GM21526 (cell line): ENCODE data around the gene ELK3.

ENCODE experiments used
- ATAC-seq: cut with Tn5 transposase; IDR thresholded peaks from one replicate; pipeline ENCODE4 v1.9.1; 2021; ENCODE audit warnings: moderate library complexity; ENCODE audit not compliant: unreplicated experiment, low FRiP score

Gene ELK3

DNA sequence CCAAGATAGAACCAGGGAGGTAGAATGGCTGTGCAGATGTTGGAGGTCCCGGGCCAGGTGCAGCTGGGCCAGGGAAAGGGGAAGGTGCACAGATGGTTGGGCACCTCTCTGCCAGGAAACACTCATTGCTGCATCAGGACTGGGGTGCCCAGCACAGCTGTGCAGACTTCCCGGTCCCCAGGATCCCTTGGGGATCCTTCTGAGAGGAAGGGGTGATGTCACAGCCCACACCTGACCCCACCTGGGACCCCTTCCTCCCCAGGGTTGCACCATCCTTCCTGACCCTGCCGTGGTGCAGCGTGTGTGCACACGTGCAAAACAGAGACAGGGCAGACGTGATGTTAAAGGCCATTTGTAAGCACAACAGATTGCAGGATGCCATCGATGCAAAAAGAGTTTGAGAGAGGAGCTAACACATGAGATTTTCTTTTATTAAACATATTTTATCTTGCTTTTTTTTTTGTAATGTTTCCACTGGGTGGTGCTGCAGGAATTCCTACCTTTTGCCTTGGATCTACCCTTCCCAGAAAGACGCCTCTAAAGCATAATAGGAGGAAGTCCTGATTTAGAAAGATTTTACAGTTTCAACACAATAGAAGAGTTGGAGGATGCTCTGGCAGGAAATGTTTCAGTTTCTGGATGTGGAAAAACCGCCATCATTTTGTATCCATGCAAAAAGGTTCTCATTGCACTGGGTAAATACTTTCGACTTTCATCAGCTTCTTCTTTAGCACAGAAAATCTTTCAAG lies 14.8 kb downstream of the ELK3 start:
- ATAC-seq = no peak

- ATAC-seq = no peak
Measured at GRCh38 chr12:96210376-96211055, 16.3 kb downstream of the ELK3 start.

DNA sequence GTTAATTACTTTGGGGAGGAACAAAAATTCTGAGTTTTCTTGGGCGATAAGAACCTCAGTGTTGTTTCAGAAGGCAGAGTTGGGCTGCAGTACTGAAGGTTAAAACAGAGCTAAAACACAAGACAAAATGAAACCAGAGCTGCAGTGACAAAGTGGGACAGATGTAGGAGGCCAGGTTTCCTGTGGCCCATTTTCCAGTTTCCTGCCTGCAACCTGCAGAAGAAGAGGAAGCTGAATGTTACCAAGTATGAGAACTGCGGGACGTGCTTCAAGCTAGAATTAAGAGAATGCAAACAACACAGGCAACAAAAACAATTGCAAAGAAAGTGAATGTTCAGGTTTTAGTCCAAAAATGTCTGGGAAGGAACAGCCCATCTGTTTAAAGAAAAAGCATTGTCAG lies 17.8 kb downstream of the ELK3 start:
- ATAC-seq = no peak

DNA sequence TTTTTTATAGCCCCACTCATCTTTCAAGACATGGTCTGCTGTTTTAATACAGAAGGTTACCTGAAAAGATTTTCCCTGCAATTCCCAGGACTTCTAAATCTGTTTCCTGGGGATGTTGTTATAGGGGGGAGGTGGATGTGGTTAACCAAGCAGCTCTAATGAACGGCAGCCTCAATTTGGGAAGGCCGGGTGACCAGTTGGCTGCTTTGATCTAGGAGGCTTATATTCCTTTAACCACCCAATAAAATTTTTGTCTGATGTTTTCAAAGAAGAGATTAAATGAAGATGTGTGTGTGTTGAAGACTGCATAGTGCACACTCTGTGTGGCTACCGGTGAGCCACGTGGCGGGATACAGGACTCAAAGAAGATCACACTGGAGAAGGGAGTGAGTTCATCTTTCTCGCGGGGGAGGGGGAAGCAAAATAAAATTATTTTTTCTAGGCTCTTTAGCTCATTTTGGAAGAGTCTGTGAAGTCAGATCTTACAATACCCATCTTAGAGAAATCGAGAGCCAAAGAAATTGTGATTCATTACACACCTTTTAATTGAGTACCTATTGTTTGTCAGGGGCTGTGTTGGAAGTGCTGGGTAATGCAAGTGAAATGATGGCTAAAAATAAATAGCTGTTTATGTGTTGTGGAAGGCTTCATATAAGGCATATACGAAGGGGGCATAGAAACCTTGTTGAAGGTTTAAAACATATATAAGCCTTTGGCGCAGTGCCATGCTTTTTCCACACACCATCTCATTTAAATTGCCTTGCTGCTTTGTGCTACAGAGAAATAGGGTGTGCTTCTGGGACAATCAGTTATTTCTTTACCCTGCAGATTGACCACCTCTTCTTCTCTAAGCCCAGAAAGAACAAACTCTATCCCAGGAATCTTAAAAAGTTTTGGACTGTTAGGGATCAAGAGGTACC lies 18.5 kb downstream of the ELK3 start:
- ATAC-seq = no peak

GRCh38 chr12:96213869-96214268 lies 19.7 kb downstream of the ELK3 start:
- no peak for ATAC-seq

GRCh38 chr12:96215919-96216273 lies 21.7 kb downstream of the ELK3 start:
- ATAC-seq = no peak

- ATAC-seq = no peak
Measured at GRCh38 chr12:96218989-96219678, 25.0 kb downstream of the ELK3 start.

- ATAC-seq = no peak
Measured at GRCh38 chr12:96219700-96220206, 25.6 kb downstream of the ELK3 start.

DNA sequence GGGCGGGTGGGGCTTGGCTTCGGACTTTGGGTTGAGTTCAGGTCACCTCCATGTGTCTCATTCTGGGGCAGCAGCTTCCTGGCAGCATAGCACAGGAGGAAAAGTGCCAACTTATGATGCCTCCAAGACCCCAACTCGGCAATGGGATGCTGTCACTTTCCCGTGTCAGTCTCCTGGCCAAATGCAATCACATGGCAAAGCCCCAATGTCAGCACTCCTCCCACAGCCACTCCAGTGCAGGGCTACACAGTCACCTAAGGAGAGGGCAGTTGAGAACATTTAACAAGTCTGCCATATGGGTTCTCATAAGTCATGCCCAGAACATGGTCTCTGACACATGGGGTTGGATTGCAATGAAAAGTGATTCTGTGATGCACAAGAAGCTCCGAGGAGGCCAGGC lies 26.7 kb downstream of the ELK3 start:
- no peak for ATAC-seq

GRCh38 chr12:96221391-96221790 lies 27.2 kb downstream of the ELK3 start:
- ATAC-seq = no peak

- ATAC-seq = no peak
Measured at GRCh38 chr12:96223411-96224218, 29.4 kb downstream of the ELK3 start.

DNA sequence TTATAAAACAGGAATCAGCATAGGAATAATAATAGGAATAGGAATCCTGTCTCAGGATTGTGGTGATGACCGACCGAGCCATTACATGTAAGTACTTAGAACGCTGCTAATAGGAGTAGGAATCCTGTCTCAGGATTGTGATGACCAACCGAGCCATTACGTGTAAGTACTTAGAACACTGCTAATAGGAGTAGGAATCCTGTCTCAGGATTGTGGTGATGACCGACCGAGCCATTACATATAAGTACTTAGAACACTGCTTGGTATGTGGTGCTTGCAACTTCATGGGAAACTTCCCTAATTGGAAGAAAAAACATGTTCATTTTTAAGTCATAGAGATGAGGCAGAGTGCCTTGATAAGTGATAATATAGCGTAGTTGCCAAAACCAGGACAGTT lies 30.0 kb downstream of the ELK3 start:
- ATAC-seq = no peak

GRCh38 chr12:96225044-96225855 lies 31.1 kb downstream of the ELK3 start:
- no peak for ATAC-seq

DNA sequence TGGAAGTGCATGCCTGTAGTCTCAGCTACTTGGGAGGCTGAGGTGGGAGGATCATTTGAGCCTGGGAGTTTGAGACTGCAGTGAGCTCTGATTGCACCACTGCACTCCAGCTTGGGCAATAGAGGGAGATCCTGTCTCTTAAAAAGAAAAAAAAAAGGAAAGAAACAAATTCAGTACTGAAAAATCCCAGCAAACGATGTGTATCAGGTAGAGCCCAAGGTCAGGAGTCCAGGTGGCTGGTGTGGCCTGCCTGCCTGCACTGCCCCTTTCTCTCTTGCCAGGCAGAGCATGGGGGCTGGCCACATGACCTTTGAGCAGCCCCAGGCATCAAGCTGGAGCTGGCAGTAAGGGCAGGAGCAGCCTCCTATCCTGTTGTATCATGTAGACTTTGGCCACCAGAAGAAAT lies 31.8 kb downstream of the ELK3 start:
- ATAC-seq = no peak

GRCh38 chr12:96226401-96226800 lies 32.2 kb downstream of the ELK3 start:
- ATAC-seq = no peak

GRCh38 chr12:96226801-96227348 lies 32.7 kb downstream of the ELK3 start:
- ATAC-seq = no peak

DNA sequence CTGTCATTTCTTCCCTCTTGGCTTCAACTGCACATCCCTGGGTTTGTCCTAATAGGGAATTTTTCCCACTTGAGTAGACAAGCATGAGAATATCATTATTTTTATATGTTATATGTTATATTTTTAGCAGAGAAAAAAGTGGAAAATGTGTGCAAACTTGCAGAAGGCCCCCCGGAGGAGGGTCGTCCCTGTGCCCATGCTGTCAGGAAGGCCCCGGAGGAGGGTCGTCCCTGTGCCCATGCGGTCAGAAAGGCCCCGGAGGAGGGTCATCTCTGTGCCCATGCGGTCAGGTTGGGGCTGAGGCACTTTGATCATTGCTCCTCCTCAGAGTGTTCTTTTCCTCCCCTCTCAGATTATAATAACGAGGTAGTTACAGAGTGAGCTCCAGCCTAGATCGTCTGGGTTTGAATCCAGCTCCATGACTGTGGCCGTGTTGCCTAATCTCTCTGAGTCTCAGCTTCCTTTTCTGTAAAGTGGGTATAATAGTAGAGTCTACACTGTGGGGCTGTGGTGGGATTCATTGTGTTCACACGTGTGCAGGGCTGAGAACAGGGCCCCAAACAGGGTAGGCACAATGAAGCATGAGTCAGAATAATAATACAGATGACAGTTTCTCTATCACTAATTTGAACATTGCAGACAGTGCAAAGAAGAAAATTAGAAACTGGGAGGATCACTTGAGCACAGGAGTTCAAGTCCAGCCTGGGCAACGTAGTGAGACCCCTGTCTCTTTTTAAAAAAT lies 33.4 kb downstream of the ELK3 start:
- no peak for ATAC-seq
